Epithelial cell of proximal tubule (primary cell): ENCODE results near the gene FAM222A. TPM values are rescaled to one million over a fixed set of nuclear protein-coding genes. Genes with fewer than 3 reads are reported as not detected.

Source experiments
- DNase-seq: peaks from one replicate; pipeline ENCODE4 v3.0.0-alpha.2; 2011; ENCODE audit warnings: low read depth
- H3K4me3 ChIP-seq: 2 replicates; pipeline ENCODE4 v1.5.1; 2011; ENCODE audit warnings: low read depth, mild to moderate bottlenecking, low read length
- CTCF ChIP-seq: conservative IDR thresholded peaks from 2 replicates; pipeline ENCODE4 v1.5.1; 2012; ENCODE audit warnings: low read depth, mild to moderate bottlenecking, low read length
- total RNA-seq: library from RNA; depleted of rRNA; stranded (reverse); fragments of >200 nt; gene quantifications from 2 replicates; pipeline ENCODE4 v1.2.3, GENCODE V29; 2015

FAM222A gene
- total RNA-seq, 1 donor from 2014 or later, result 0.52 TPM

GRCh38 chr12:109716512-109717389, 3.1 kb downstream of the FAM222A start:
- H3K4me3 ChIP-seq, result no peak overlapping the region
- no peak for TF ChIP-seq CTCF
- no peak for DNase-seq

DNA sequence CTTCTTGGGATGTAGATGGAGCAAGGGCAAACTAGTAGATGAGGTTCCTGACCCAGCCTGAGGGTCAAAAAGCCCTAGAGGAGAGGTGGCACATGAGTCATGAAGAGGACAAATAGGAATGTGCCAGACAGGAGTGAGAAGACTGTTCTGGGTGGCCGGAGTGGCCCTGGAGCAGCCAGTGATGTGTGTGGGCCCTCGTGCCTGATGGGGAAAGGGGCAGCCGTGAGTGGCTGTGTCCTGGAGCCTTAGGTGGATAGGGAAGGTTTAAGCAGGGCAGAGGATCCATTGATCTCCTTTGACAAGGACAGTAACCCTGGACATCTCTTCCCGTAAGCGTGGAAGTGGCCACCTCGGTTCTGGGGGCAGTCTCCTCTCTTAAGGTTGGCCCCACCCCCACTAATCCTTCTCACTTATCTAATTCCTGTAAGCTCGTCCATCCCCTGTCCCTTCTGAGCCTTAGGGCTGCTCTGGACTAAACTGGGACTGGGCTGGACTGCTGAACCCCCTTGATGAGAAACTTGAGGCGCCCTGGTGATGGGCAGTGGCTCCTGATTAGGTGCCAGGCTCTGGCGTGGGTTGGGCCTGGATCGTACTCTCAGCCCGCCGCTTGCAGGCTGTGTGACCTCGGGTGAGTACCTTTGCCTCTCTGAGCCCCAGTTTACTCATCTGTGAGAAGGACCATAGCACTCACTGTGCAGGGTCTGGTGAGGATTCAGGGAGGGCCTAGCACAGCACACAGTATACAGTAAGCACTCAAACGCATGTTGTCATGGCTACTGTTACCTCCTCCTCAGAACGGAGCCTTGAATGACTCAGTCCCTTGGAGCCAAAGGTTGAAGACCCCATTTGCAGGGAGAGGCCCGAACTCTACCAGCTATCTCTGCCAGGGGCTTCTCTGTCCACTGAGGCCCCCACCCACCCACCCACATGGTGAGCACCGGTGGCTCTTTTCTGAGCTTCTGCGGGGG, 4.0 kb downstream of the FAM222A start:
- no peak overlapping the region for H3K4me3 ChIP-seq
- TF ChIP-seq CTCF, result no peak

DNA sequence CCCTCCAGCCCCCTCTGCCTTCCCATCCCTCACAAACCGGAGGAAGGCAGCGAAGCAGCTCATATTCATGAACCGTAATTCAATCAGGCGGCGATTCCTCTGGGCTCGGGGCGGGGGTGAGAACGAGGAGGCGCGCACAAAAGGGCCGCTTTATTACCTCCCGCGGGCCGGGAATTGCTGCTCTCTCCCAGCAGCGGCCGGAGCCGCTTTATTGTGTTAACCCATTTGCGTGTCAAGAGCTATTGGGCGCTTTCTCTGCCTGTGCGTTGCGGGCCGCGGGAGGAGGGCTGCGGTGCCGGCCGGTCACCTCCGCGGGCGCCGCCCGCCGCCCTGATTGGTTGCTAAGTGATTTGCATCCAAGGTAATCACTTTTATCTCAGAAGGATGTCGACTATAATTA, 4.8 kb downstream of the FAM222A start:
- no peak for DNase-seq
- no peak for TF ChIP-seq CTCF

More for the DNA sequence above, 4.0 kb downstream of the FAM222A start:
- no peak for DNase-seq

DNA sequence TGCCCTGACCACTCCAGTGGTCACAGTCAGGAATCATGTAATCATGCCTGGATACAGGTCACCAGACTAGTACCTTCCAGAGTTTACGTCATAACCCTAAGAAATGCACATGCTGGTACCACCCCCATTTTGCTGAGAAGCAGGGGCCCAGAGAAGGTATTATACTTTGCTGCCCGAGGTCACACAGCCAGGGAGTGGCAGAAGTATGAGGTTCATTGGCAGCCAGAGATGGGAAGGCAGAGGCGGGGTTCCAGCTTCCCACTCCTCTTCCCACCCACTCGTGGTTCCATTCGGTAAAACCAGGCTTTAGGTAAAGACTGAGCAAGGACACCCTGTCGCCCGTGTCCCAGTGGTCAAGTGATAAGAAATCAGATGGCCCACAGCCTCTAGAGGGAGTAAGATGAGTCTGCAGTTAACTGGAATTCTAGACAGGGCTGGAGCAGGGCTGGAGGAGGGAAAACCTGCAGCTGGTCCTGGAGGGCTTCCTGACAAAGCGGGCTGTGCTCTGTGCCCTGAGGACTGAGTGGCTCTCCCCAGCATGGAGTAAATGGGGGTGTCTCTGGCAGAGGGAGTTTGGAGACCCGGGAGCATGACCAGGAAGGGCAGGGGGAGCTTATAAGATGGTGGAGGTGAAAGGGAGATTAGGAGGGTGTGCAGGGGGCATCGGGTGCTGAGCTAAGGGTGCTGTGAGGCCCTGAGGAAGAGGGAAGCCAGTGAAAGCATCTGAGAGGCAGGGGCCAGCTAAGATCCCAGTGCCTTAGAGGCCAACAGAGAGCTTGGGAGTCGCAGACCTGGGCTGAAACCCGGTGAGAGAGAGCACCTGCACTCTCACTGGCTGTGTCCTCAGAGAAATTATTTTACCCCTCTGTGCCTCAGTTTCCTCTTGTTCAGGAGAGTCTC, 5.7 kb downstream of the FAM222A start:
- H3K4me3 ChIP-seq, result no peak overlapping the region
- no peak for DNase-seq
- TF ChIP-seq CTCF, result peak; percentile 39

More for the DNA sequence above, 4.8 kb downstream of the FAM222A start:
- H3K4me3 ChIP-seq, result no peak overlapping the region

- no peak for TF ChIP-seq CTCF
- H3K4me3 ChIP-seq, result no peak overlapping the region
- no peak for DNase-seq
Measured at GRCh38 chr12:109720152-109720856, 6.7 kb downstream of the FAM222A start.

DNA sequence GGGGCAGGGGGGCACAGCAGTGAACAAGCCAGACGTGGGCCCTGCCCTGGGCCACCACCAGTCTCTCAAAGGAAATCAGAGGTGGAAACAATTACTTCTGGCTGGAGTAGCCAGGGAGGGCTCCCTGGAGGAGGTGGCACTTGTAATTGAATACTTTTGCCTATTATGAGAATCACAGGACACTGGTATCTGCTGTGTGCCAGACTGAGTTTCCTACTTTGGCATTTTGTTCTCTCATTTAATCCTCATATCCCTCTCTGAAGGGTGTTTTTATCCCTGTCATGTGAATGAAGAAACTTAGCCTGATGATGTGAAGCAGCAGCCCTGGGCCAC, 7.2 kb downstream of the FAM222A start:
- TF ChIP-seq CTCF, result no peak
- no peak overlapping the region for H3K4me3 ChIP-seq
- DNase-seq, result no peak
